ENCODE measurements around the gene CER1. TPM values are rescaled to one million over a fixed set of nuclear protein-coding genes. Genes with fewer than 3 reads are reported as not detected.

The CER1 gene
- total and polyA plus RNA-seq, 10 of the 15 experiments (the other 5 are each of a cell fraction or from before 2014, with no cell fraction given) = not detected

DNA sequence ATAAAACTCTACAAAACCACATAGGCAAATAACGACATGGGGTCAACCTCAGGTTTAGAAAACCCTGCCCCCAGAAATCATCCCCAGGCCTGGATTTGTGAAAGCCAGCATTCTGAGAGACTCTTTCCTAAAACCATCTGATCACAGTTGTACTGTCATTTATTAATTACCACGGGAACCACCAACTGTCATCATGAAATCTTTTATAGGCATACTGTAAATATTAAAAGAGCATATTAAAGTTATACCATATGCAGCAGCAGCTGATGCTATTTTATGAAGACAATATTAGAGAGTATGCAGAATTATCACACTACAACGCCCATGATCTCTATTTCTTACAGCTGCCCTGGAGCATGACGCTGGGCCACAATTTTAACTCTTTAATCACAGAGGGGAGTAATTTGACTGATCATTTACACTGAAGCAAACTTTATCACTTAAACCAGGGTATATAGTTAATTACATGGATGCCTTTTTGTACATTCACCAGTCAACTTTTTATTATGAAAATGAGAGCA, 20.3 kb downstream of the CER1 start:
- no peaks in the 10 kb centered on the region for H3K79me2 ChIP-seq (ENCODE audit: control insufficient read depth, insufficient read depth, low read length)
- no peak for ATAC-seq
- SMC1A ChIA-PET (ENCODE audit: uncharacterized antibody, unreplicated experiment) = no interaction called here

More for the DNA sequence above, 20.3 kb downstream of the CER1 start:
- FAIRE-seq (no peak), DNase-seq (ENCODE audit: low read depth, low spot score) (no peak)
- no TSS peak for BruUV-seq (replicated peaks)
- TF ChIP-seq SREBF1 (IDR thresholded peaks at IDR 0.05; ENCODE audit: low read length) (no peak), ASH2L (IDR thresholded peaks at IDR 0.05; ENCODE audit: borderline replicate concordance, low read depth) (no peak), REST (IDR thresholded peaks at IDR 0.05; ENCODE audit: low read depth, low read length) (no peak), MEF2B (IDR thresholded peaks at IDR 0.05; ENCODE audit: partially characterized antibody, poor library complexity, severe bottlenecking) (no peak), FOXK2 (IDR thresholded peaks at IDR 0.05) (no peak), WRNIP1 (IDR thresholded peaks at IDR 0.05; ENCODE audit: borderline replicate concordance, low read depth, low read length) (no peak), CHD1 (IDR thresholded peaks at IDR 0.05; ENCODE audit: low read depth, low read length) (no peak), GATAD2B (conservative IDR thresholded peaks at IDR 0.05; ENCODE audit: low read depth) (no peak), BHLHE40 (IDR thresholded peaks at IDR 0.05; ENCODE audit: borderline replicate concordance in 1 of 2, low read depth in 2 of 2, low read length in 1 of 2) (no peak), SP1 (IDR thresholded peaks at IDR 0.05; ENCODE audit: low read depth, low read length) (no peak), JUND (IDR thresholded peaks at IDR 0.05; ENCODE audit: low read depth, low read length) (no peak), PBX3 (IDR thresholded peaks at IDR 0.05; ENCODE audit: insufficient replicate concordance, low read depth, low read length) (no peak), YBX1 (IDR thresholded peaks at IDR 0.05) (no peak), NFYB (IDR thresholded peaks at IDR 0.05; ENCODE audit: insufficient read depth, low read depth, low read length) (no peak), ZNF217 (IDR thresholded peaks at IDR 0.05) (no peak), BCL11A (IDR thresholded peaks at IDR 0.05; ENCODE audit: low read depth, low read length) (no peak)
- TF ChIP-seq, protein P1, sequence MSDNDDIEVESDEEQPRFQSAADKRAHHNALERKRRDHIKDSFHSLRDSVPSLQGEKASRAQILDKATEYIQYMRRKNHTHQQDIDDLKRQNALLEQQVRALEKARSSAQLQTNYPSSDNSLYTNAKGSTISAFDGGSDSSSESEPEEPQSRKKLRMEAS (IDR thresholded peaks at IDR 0.05; ENCODE audit: low read depth, low read length) = no peak
- TF ChIP-seq, protein P2, sequence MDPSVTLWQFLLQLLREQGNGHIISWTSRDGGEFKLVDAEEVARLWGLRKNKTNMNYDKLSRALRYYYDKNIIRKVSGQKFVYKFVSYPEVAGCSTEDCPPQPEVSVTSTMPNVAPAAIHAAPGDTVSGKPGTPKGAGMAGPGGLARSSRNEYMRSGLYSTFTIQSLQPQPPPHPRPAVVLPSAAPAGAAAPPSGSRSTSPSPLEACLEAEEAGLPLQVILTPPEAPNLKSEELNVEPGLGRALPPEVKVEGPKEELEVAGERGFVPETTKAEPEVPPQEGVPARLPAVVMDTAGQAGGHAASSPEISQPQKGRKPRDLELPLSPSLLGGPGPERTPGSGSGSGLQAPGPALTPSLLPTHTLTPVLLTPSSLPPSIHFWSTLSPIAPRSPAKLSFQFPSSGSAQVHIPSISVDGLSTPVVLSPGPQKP (IDR thresholded peaks at IDR 0.05; ENCODE audit: low read depth, low read length) = no peak
- H3K4me2 ChIP-seq (ENCODE audit: control insufficient read depth, insufficient read depth) = no peak overlapping the region
- 3% methylated on average over 4 of the region's 4 CpGs for WGBS (ENCODE audit: insufficient coverage, insufficient replicate concordance, low lambda C conversion rate, missing lambda C conversion rate)
- CTCF ChIA-PET = no interaction called here
- peaks cover 0 to 2% of the 10 kb centered on the region in 2 experiments; a peak in 2 of 4 replicates for H3K27me3 ChIP-seq (replicated peaks in 1 of 2; ENCODE audit: control insufficient read depth in 2 of 2, insufficient read depth in 2 of 2, low read length in 1 of 2)
- H3K4me1 ChIP-seq (ENCODE audit: control insufficient read depth, insufficient read depth, low read length) = no peaks in the 10 kb centered on the region
- H3K9me3 ChIP-seq (replicated peaks; ENCODE audit: control insufficient read depth, insufficient read depth, low read length) = peaks cover 5% of the 10 kb centered on the region
- no peaks in the 10 kb centered on the region for H4K20me1 ChIP-seq (ENCODE audit: control insufficient read depth, insufficient read depth)
- intact Hi-C loops (cut with micrococcal nuclease; ENCODE audit: unreplicated experiment) = no loop called here
- H3K27ac ChIP-seq (ENCODE audit: control insufficient read depth, insufficient read depth) = no peak overlapping the region
- H3K9ac ChIP-seq (ENCODE audit: control insufficient read depth, insufficient read depth, low read length) = no peak overlapping the region
- no peak overlapping the region for H2AFZ ChIP-seq (ENCODE audit: control insufficient read depth, low read depth, low read length)
- no peak overlapping the region for H3K4me3 ChIP-seq
- H3K36me3 ChIP-seq (ENCODE audit: control insufficient read depth in 2 of 2, insufficient read depth in 2 of 2, low read length in 1 of 2) = no peaks in the 10 kb centered on the region
- POLR2A ChIA-PET = no interaction called here
- in situ Hi-C loops (cut with MboI) = no loop called here
- RAD21 ChIA-PET (ENCODE audit: unreplicated experiment) = no interaction called here

All from GM12878 (cell line).